ENCODE results near the gene ARSG. TPM values are rescaled to one million over a fixed set of nuclear protein-coding genes. Genes with fewer than 3 reads are reported as not detected.
A peak's percentile ranks its signal among the peaks of the same experiment; 100 is the strongest.

Gene ARSG
- polyA plus RNA-seq, 2 of the 4 experiments (the other 2 are of a cell fraction) = 0.57 to 1.7 TPM

DNA sequence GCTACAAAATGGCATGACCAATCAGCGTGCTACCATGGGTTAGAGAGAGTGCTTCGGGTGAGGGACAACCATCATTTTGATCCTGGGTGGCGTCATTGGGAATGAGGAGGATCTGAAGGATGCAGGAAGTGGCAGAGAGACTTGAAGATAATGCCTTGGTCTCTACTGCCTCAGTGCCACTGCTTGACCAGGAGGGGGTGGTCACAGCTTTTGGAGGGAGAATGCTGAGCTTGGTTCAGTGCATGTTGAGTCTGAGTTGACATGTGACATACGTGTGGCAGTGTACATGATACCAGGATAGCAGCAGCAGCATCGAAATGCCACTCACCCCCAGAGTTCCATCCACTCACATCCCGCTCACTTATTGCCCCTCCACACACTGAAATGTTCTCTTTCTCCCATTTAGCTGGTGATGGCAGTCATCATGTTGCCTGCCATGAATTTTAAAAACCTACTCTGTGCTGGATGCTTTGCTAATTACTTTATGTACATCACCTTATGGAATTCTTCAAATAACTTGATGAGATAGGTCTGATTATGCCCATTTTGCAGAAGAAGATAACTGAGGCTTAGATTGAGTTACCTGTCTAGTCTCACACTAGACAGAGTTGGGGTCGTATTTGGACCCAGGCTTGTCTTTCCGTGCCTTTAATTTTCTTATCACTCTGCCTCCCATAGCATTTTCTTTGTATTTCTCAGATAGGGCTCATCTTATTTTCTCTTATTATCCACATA is 36.7 kb downstream of the ARSG start:
- Histone ChIP-seq H3K4me3 (no peak overlapping the region), H3K4me2 (no peak overlapping the region), H3K4me1 (no peaks in the 10 kb centered on the region), H3K9me3 (no peaks in the 10 kb centered on the region), H3K27ac (no peak overlapping the region)
- POLR2A ChIA-PET = no interaction called here
- TF ChIP-seq, protein P1, sequence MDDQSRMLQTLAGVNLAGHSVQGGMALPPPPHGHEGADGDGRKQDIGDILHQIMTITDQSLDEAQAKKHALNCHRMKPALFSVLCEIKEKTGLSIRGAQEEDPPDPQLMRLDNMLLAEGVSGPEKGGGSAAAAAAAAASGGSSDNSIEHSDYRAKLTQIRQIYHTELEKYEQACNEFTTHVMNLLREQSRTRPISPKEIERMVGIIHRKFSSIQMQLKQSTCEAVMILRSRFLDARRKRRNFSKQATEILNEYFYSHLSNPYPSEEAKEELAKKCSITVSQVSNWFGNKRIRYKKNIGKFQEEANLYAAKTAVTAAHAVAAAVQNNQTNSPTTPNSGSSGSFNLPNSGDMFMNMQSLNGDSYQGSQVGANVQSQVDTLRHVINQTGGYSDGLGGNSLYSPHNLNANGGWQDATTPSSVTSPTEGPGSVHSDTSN (IDR thresholded peaks at IDR 0.05) = no peak
- TF ChIP-seq PHF8 (IDR thresholded peaks at IDR 0.05; ENCODE audit: borderline replicate concordance, low read depth) (no peak), NFE2L2 (conservative IDR thresholded peaks at IDR 0.05; ENCODE audit: low read length) (no peak), HOXB13 (CRISPR knock-in tag; IDR thresholded peaks at IDR 0.05; ENCODE audit: low read depth) (no peak), RCOR1 (IDR thresholded peaks at IDR 0.05; ENCODE audit: low read depth, low read length) (no peak), TFCP2L1 (CRISPR knock-in tag; IDR thresholded peaks at IDR 0.05) (no peak), RFX5 (IDR thresholded peaks at IDR 0.05) (no peak), EP300 (IDR thresholded peaks at IDR 0.05) (no peak), ZC3H11A (IDR thresholded peaks at IDR 0.05) (no peak), RAD21 (conservative IDR thresholded peaks at IDR 0.05 in 1 of 2, IDR thresholded peaks at IDR 0.05 in 1 of 2) (no peak), EHF (CRISPR knock-in tag; IDR thresholded peaks at IDR 0.05) (no peak), HEYL (CRISPR knock-in tag; IDR thresholded peaks at IDR 0.05) (no peak), ZFP36 (IDR thresholded peaks at IDR 0.05; ENCODE audit: borderline replicate concordance, partially characterized antibody) (no peak)
- TF ChIP-seq, protein P2, sequence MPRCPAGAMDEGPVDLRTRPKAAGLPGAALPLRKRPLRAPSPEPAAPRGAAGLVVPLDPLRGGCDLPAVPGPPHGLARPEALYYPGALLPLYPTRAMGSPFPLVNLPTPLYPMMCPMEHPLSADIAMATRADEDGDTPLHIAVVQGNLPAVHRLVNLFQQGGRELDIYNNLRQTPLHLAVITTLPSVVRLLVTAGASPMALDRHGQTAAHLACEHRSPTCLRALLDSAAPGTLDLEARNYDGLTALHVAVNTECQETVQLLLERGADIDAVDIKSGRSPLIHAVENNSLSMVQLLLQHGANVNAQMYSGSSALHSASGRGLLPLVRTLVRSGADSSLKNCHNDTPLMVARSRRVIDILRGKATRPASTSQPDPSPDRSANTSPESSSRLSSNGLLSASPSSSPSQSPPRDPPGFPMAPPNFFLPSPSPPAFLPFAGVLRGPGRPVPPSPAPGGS (IDR thresholded peaks at IDR 0.05) = no peak
- DNase-seq (ENCODE audit: low read depth in 1 of 2, low spot score in 1 of 2) (no peak), ATAC-seq (peak in 1 of 2 experiments; percentile 25; a peak in 1 of 6 replicates), FAIRE-seq (no peak)
- CTCF ChIA-PET = interaction anchor here (1.1 to 2.9 kb wide), 5 partner anchors 10 to 109 kb away, joined by 3 to 12 read pairs (median 5); no protein-coding TSS in a partner anchor
- WGBS (ENCODE audit: missing lambda C conversion rate) = 54% methylated on average over 8 of the region's 8 CpGs

DNA sequence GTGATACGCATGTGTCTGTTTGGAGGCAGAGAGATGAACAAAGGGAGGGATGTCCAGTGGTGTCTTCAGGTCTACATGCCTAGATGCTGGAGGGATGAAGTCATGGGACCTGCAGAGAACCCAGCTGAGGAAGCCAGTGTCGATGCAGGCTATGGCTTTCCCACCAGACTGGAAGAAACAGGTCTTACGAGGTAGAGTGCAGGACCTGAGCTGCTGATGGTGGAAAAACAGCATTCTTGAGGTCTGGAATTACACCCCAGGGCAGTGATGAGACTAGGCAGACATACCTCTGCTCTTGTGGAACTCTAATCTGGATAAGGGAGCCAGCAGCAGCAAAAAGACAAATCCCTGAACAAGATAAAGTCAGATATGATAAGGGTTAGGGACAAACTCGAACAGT is 37.4 kb downstream of the ARSG start:
- ATAC-seq (no peak), FAIRE-seq (no peak), DNase-seq (ENCODE audit: low read depth in 1 of 2, low spot score in 1 of 2) (no peak)
- H3K27ac ChIP-seq = no peak overlapping the region
- no peak overlapping the region for H3K4me2 ChIP-seq
- no peak overlapping the region for H3K4me3 ChIP-seq
- 47% methylated on average over 4 of the region's 4 CpGs for WGBS (ENCODE audit: missing lambda C conversion rate)
- ChIA-PET POLR2A (no interaction called here), CTCF (interaction anchor here (0.9 to 2.9 kb wide), 7 partner anchors 10 to 139 kb away, joined by 3 to 12 read pairs (median 4); no protein-coding TSS in a partner anchor)
- no peaks in the 10 kb centered on the region for H3K9me3 ChIP-seq
- TF ChIP-seq ZNF302 (CRISPR knock-in tag; IDR thresholded peaks at IDR 0.05) (no peak), RCOR1 (IDR thresholded peaks at IDR 0.05; ENCODE audit: low read depth, low read length) (no peak), EHMT2 (IDR thresholded peaks at IDR 0.05; ENCODE audit: low read depth) (no peak), POLR2AphosphoS2 (conservative IDR thresholded peaks at IDR 0.05; ENCODE audit: low read length) (no peak), ESRRA (IDR thresholded peaks at IDR 0.05; ENCODE audit: borderline replicate concordance, low read length) (no peak), CBX8 (IDR thresholded peaks at IDR 0.05) (no peak), NPAS2 (CRISPR knock-in tag; IDR thresholded peaks at IDR 0.05; ENCODE audit: borderline replicate concordance) (no peak), CEBPB (IDR thresholded peaks at IDR 0.05) (no peak), MAFK (IDR thresholded peaks at IDR 0.05; ENCODE audit: partially characterized antibody) (no peak), NR3C1 (IDR thresholded peaks at IDR 0.05) (no peak), HOXA7 (CRISPR knock-in tag; IDR thresholded peaks at IDR 0.05) (no peak), JUNB (IDR thresholded peaks at IDR 0.05) (no peak)
- TF ChIP-seq, protein P3, sequence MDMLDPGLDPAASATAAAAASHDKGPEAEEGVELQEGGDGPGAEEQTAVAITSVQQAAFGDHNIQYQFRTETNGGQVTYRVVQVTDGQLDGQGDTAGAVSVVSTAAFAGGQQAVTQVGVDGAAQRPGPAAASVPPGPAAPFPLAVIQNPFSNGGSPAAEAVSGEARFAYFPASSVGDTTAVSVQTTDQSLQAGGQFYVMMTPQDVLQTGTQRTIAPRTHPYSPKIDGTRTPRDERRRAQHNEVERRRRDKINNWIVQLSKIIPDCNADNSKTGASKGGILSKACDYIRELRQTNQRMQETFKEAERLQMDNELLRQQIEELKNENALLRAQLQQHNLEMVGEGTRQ (IDR thresholded peaks at IDR 0.05) = no peak
- TF ChIP-seq, protein P4, sequence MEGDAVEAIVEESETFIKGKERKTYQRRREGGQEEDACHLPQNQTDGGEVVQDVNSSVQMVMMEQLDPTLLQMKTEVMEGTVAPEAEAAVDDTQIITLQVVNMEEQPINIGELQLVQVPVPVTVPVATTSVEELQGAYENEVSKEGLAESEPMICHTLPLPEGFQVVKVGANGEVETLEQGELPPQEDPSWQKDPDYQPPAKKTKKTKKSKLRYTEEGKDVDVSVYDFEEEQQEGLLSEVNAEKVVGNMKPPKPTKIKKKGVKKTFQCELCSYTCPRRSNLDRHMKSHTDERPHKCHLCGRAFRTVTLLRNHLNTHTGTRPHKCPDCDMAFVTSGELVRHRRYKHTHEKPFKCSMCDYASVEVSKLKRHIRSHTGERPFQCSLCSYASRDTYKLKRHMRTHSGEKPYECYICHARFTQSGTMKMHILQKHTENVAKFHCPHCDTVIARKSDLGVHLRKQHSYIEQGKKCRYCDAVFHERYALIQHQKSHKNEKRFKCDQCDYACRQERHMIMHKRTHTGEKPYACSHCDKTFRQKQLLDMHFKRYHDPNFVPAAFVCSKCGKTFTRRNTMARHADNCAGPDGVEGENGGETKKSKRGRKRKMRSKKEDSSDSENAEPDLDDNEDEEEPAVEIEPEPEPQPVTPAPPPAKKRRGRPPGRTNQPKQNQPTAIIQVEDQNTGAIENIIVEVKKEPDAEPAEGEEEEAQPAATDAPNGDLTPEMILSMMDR (IDR thresholded peaks at IDR 0.05) = no peak
- TF ChIP-seq, protein P5, sequence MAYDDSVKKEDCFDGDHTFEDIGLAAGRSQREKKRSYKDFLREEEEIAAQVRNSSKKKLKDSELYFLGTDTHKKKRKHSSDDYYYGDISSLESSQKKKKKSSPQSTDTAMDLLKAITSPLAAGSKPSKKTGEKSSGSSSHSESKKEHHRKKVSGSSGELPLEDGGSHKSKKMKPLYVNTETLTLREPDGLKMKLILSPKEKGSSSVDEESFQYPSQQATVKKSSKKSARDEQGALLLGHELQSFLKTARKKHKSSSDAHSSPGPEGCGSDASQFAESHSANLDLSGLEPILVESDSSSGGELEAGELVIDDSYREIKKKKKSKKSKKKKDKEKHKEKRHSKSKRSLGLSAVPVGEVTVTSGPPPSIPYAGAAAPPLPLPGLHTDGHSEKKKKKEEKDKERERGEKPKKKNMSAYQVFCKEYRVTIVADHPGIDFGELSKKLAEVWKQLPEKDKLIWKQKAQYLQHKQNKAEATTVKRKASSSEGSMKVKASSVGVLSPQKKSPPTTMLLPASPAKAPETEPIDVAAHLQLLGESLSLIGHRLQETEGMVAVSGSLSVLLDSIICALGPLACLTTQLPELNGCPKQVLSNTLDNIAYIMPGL (CRISPR knock-in tag; IDR thresholded peaks at IDR 0.05; ENCODE audit: borderline replicate concordance) = no peak
- H3K4me1 ChIP-seq = no peaks in the 10 kb centered on the region
